Uterus (tissue), 2 donors: ENCODE measurements around the gene SETD3.

Source experiments
- CTCF ChIP-seq, 4 experiments: fragments of 200-600 bp in 2 of 4; fragments of 450-650 bp in 2 of 4; sonication (generic) in 2 of 4; IDR thresholded peaks; one replicate each; pipeline ENCODE4 v1.5.1; 2016 to 2019; ENCODE audit warnings: antibody characterized with exemption in 4 of 4, mild to moderate bottlenecking in 2 of 4, moderate library complexity in 1 of 4
- POLR2A ChIP-seq, 2 donors: fragments of 450-650 bp; IDR thresholded peaks; one replicate each; pipeline ENCODE4 v1.6.1; 2016; ENCODE audit warnings: antibody characterized with exemption in 2 of 2, mild to moderate bottlenecking in 1 of 2, moderate library complexity in 1 of 2

GRCh38 chr14:99523704-99524055 lies 43.0 kb upstream of the SETD3 start:
- TF ChIP-seq CTCF (IDR thresholded peaks at IDR 0.05), result no peak
- TF ChIP-seq POLR2A (IDR thresholded peaks at IDR 0.05), result no peak
